Stimulated activated CD8-positive, alpha-beta memory T cell treated with anti-CD3 and anti-CD28 coated beads, Interleukin-4, amount 100 ng/mL, for 48 hours (primary cell): ENCODE data around the gene ANK3.

Source experiments
- DNase-seq: peaks from one replicate; pipeline ENCODE4 v3.0.0-alpha.2; 2020

The ANK3 gene

GRCh38 chr10:60271319-60272040 is 118.2 kb downstream of the ANK3 start:
- no peak for DNase-seq

GRCh38 chr10:60270426-60270825 is 119.2 kb downstream of the ANK3 start:
- DNase-seq = no peak

- no peak for DNase-seq
Observed at GRCh38 chr10:60267802-60268201, 121.9 kb downstream of the ANK3 start.

GRCh38 chr10:60266513-60266912 is 123.2 kb downstream of the ANK3 start:
- no peak for DNase-seq

GRCh38 chr10:60262647-60263126 is 127.0 kb downstream of the ANK3 start:
- no peak for DNase-seq

GRCh38 chr10:60260321-60260720 is 129.4 kb downstream of the ANK3 start:
- no peak for DNase-seq

- DNase-seq = no peak
Observed at GRCh38 chr10:60258429-60258797, 131.3 kb downstream of the ANK3 start.

GRCh38 chr10:60257767-60258428 is 131.8 kb downstream of the ANK3 start:
- no peak for DNase-seq

- DNase-seq = no peak
Observed at GRCh38 chr10:60254776-60255175, 134.9 kb downstream of the ANK3 start.

GRCh38 chr10:60253484-60253883 is 136.2 kb downstream of the ANK3 start:
- no peak for DNase-seq

GRCh38 chr10:60252688-60253087 is 137.0 kb downstream of the ANK3 start:
- DNase-seq = no peak

GRCh38 chr10:60246382-60246781 is 143.3 kb downstream of the ANK3 start:
- DNase-seq = no peak

GRCh38 chr10:60239228-60239627 is 150.4 kb downstream of the ANK3 start:
- DNase-seq = no peak

GRCh38 chr10:60238759-60239100 is 150.9 kb downstream of the ANK3 start:
- no peak for DNase-seq

GRCh38 chr10:60237977-60238758 is 151.5 kb downstream of the ANK3 start:
- DNase-seq = no peak

GRCh38 chr10:60236869-60237524 is 152.7 kb downstream of the ANK3 start:
- DNase-seq = peak; percentile 23

GRCh38 chr10:60235001-60235400 is 154.7 kb downstream of the ANK3 start:
- DNase-seq = no peak

GRCh38 chr10:60234551-60234950 is 155.1 kb downstream of the ANK3 start:
- no peak for DNase-seq

- DNase-seq = no peak
Observed at GRCh38 chr10:60230892-60231291, 158.8 kb downstream of the ANK3 start.

GRCh38 chr10:60224066-60224705 is 165.5 kb downstream of the ANK3 start:
- no peak for DNase-seq

- DNase-seq = no peak
Observed at GRCh38 chr10:60222047-60222446, 167.6 kb downstream of the ANK3 start.

GRCh38 chr10:60212195-60212594 is 177.5 kb downstream of the ANK3 start:
- no peak for DNase-seq
